IPS-11a (cell line): ENCODE measurements around the gene FRMD8.

Experiments used
- H3K4me3 ChIP-seq: one replicate; pipeline ENCODE4 v1.5.1; 2013; ENCODE audit warnings: low read depth, low read length, control low read depth

Gene FRMD8

GRCh38 chr11:65392186-65392829, 5.9 kb downstream of the FRMD8 start:
- H3K4me3 ChIP-seq = no peak overlapping the region

GRCh38 chr11:65392899-65393298, 6.5 kb downstream of the FRMD8 start:
- no peak overlapping the region for H3K4me3 ChIP-seq

- no peak overlapping the region for H3K4me3 ChIP-seq
Measured at GRCh38 chr11:65393513-65394079, 7.2 kb downstream of the FRMD8 start.

- no peak overlapping the region for H3K4me3 ChIP-seq
Measured at GRCh38 chr11:65394125-65394536, 7.7 kb downstream of the FRMD8 start.

DNA sequence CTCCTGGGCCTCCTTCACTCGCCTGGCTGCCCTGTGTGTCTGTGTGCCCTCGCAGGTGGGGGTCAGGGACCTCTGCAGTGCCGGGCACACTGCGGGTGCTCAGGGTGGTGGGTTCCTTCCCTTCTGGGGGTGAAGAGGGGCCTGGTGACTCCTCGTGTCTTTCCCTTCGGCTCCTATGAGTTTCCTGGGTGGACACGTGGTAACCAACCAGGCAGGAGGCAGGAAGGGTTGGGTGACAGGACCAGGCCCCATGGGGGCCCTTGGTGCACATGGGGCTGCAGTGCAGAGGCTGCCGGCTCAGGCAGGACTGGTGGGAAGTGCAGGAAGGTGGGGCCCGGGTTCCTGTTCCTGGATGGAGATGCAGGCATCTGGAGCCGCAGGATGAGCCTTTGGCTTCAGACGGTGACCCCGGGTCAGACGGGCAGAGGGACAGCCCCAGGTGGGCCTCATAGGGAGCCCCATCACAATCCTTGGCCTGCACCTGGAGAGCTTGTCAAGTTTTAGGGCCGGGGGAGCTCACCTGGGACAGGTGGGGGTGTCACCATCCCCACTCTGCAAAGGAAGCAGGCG, 9.6 kb downstream of the FRMD8 start:
- no peak overlapping the region for H3K4me3 ChIP-seq

DNA sequence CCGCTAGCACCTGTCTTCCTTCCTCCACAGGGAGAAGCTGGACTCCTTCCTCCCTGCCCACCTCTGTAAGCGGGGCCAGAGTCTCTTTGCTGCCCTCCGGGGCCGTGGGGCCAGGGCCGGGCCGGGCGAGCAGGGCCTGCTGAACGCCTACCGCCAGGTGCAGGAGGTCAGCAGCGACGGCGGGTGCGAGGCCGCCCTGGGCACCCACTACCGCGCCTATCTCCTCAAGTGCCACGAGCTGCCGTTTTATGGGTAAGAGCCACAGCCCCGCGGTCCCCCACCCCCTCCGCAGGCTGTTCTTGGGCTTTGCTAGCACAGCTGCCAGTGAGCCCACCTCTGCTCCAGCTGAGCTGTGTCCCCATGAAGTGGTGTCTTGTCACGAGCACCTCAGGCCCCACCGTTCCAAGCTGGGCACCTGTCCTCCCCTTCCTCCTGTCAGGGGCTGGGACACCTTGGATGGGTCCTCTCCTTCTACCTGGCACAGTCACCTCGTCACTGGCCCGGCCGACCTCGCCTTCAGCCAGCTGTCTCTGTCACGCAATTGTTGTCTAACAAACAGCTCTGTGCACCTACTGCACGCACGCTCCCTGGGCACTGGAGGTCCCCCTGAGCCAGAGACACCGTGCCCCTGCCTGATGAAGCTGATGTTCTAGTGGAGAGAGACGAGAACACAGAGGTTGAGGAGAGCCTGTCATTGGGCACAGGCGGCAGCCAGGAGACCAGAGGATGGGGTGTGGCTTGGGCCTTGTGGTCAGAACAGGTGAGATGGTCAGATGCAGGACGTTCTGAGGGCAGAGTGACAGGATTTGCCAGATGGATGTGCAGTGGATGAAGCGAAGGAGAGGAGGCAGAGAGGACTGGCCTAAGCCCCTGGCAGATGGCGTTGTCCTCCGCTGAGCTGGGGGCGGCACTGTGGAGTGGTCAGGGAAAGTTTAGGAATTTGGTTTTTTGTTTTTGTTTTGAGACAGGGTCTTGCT, 10.6 kb downstream of the FRMD8 start:
- no peak overlapping the region for H3K4me3 ChIP-seq

DNA sequence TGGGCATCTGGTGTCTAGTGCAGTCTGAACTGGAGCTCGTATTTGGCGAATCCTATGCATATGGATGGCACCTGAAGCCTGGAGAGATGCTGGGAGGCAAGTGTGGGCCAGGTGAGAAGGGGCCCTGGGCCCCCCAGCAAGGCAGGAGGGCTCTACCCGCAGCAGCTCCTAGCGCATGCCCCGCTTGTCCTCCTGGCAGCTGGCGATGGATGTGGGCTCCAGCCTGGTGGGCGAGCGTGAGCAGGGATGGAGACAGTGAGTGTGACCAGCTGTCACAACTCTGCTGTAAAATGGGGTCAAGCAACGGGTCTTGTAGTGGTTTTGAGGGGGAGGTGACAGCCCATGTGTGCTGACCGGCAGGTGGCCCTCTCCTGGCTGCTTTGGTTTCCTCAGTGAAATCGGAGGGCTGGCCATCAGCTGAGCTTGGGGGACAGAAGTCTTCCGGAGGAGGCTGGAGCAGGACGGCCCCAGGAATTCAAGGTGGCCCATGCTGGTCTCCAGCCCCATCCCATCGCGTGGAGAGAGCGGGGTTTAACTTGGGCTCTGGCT, 12.0 kb downstream of the FRMD8 start:
- no peak overlapping the region for H3K4me3 ChIP-seq

DNA sequence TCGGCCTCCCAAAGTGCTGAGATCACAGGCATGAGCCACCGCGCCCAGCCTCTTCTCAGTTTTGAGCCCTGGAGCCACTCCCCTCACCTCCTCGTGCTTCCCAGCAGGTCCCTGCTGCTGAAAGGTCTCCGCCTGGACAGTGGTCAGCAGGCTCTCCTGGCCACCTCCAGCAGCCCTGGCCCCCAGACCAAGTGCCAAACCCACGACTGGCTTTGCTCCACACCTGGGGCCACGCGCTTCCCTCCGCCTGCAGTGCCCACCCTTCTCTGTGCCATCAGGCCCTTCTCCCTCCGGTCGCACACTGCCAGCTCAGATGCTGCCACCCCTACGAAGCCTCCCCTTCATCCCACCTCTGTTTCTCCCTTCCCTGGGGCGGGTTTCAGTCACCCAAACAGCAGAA, 12.8 kb downstream of the FRMD8 start:
- H3K4me3 ChIP-seq = no peak overlapping the region

DNA sequence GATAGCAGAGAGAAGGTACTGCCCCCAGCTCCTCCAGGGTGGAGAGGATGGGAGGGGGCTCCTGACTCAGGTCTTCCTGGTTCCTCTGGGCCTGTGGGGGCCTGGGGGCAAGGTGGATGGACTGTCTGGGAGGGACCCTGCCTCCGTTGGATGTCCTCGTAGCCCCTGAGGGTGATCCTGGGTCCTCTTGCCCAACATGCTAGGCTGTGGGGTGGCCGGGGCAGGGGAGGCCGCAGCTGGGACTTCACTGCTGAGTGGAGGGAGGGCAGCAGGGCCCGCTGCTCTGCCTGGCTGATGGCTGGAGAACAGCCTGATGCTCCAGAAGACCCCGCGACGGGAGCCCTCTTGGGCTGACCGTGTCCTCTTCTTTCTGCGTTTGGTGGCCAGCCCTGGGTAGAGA, 13.4 kb downstream of the FRMD8 start:
- no peak overlapping the region for H3K4me3 ChIP-seq

GRCh38 chr11:65400307-65401072, 14.1 kb downstream of the FRMD8 start:
- no peak overlapping the region for H3K4me3 ChIP-seq

DNA sequence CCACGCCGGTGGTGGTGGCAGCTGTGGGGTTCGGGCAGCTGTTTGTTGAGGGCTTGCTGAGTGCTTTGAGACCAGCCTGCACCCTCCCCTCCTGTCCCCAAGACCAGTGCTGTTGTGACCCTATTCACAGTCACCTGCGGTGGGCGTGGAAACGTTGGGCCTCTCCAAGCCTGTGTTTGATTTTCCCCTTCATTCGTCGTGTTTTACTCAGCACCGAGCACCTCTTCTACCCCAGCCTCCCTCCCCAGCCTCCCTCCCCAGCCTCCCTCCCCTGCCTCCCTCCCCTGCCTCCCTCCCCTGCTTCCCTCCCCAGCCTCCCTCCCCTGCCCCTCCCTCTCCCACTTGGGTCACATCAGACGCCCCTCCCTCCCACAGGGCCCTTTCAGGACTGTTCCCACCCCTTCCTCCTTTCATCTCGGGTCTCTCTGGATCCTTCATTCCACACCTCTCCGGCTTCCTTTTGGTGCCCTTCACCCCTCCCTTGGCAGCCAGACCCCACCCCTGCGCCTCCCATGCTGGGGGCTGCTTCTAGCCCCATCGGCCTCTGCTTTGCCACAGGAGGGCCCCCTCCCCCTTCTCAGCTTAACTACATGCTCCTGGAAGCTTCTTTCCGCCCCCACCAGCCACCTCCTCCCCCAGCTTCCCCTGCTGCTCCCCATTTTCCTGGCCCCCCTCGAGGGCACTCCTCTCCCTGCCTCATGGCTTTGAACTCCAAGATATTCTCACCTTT, 14.8 kb downstream of the FRMD8 start:
- H3K4me3 ChIP-seq = no peak overlapping the region

- H3K4me3 ChIP-seq = no peak overlapping the region
Measured at GRCh38 chr11:65401803-65402248, 15.4 kb downstream of the FRMD8 start.

DNA sequence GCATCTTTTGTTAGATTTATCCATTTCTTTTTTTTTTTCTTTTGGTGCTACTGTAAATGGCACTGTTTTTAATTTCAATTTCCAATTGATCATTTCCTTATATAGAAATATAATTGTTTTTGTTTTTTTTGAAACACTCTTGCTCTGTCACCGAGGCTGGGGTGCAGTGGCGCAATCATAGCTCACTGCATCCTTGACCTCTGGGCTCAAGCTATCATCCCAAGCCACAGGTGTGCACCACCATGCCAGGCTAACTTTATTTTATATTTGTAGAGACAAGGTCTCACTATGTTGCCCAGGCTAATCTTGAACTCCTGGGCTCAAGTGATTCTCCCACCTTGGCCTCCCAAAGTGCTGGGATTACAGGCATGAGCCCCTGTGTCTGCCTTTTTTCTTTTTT, 16.4 kb downstream of the FRMD8 start:
- H3K4me3 ChIP-seq = no peak overlapping the region

DNA sequence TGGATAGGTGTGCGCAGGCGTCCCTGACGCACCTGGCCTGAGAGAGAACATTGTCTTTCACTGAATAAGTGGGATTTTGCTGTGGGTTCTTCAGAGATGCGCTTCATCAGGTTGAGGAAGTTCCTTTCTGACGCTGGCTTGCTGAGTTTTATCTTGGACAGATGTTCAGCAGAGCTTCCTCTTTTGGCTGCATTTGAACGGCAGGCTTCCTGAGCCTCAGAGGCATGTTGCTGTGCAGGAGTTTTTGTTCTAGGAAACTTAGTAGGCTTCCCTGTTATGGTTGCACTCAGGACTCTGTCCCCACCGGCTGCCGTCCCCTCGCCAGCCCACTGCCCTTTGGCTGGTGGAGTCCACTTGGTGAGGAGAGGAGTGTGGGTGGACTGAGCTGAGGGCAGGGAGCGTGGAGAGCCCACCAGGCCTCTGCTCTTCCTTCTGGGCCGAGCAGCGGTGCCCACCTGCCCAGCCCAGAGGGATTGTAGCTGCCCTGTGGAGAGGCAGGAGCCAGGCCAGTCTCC, 17.2 kb downstream of the FRMD8 start:
- no peak overlapping the region for H3K4me3 ChIP-seq

DNA sequence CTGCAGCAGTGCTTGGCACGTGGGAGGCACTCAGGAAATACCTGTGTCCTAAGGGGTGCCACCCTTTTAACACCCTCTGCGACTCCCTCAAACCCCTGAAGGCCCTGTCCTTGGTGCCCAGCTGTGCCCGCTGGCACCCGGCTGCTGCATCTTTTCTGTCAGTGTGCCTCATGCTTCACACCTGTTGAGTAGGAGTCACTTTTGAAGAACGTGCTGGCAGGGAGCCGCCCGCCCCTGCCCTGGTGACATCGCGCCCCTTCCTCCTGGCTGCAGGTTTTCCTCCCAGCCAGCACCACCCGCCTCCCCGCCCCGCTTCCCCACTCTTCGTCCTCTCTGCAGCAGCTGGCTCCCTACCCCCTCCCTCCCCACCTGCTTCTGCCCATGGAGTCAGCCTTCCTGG, 17.8 kb downstream of the FRMD8 start:
- H3K4me3 ChIP-seq = no peak overlapping the region

- no peak overlapping the region for H3K4me3 ChIP-seq
Measured at GRCh38 chr11:65404638-65405339, 18.4 kb downstream of the FRMD8 start.

DNA sequence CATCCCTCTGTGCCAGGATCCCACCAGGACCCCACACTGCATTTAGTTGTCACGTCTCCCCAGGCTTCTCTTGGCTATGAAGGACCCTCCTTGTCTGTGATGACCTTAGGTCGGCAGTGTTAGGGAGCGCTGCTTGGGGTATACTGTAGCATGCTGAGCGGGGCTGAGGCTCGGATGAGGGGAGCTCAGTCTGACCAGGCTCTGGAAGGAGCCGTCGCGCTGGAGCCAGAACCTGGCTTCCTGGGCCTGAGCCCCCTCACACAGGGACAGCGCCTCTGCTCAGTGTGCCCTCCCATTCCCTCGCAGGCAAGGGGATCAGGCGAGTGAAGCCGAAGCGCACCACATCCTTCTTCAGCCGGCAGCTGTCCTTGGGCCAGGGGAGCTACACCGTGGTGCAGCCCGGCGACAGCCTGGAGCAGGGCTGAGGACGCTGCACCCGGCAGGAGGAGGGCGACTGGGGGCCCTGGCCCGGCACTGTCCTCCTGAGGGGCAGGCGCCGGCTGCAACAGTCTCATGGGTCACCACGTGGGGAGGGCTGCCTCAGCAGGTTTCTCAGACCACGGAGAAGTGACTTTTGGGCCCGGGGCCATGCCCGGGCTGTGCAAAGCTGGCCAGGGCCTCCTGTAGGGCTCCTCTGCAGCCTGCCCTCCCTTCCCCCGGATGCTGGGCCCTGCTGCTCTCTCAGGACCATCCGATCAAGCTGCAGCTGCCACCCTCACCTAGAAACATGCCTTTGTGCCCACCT, 24.7 kb downstream of the FRMD8 start:
- H3K4me3 ChIP-seq = no peak overlapping the region

GRCh38 chr11:65411681-65412070, 25.2 kb downstream of the FRMD8 start:
- H3K4me3 ChIP-seq = no peak overlapping the region
